Muscle of back (tissue), 11 donors: ENCODE results near the gene CFAP92. TPM values are rescaled to one million over a fixed set of nuclear protein-coding genes. Genes with fewer than 3 reads are reported as not detected.
"Not testable (repeated sequence)": the region's sequence is repeated elsewhere in the genome, so short reads cannot be mapped to it uniquely, and the experiment has no call there.

Experiments used
- DNase-seq, 3 donors: peaks; one replicate each; pipeline versions ENCODE4 v3.0.0 to v3.0.0-alpha.2; 2013
- polyA plus RNA-seq, 10 donors: library from polyadenylated mRNA; unstranded; fragments of 120-200 nt; gene quantifications; one replicate each; pipeline ENCODE4 v1.2.1, GENCODE V29; 2013; ENCODE audit not compliant: insufficient read length in 10 of 10

The CFAP92 gene
- polyA plus RNA-seq, 10 donors, result 0.42 to 1.5 (median 0.85) TPM

- no peak for DNase-seq
These were observed 91.5 kb downstream of the CFAP92 start for GRCh38 chr3:128902426-128902825.

- DNase-seq, result no peak
These were observed 97.8 kb downstream of the CFAP92 start for GRCh38 chr3:128895843-128896697.

GRCh38 chr3:128889139-128889894 lies 104.6 kb downstream of the CFAP92 start:
- no peak for DNase-seq

- DNase-seq, result no peak
These were observed 108.9 kb downstream of the CFAP92 start for GRCh38 chr3:128884992-128885391.

- DNase-seq, result no peak
These were observed 111.2 kb downstream of the CFAP92 start for GRCh38 chr3:128882719-128883118.

GRCh38 chr3:128881576-128881975 lies 112.3 kb downstream of the CFAP92 start:
- no peak for DNase-seq

- not testable (repeated sequence) for DNase-seq
These were observed 113.4 kb downstream of the CFAP92 start for GRCh38 chr3:128880455-128880854.

- DNase-seq, result no peak
These were observed 113.9 kb downstream of the CFAP92 start for GRCh38 chr3:128879991-128880390.

- peak; percentile 97 to 99 (median 98) for DNase-seq
These were observed 114.5 kb downstream of the CFAP92 start, which contains the start of gene ACAD9 for GRCh38 chr3:128879125-128879969. TSS of gene ACAD9 (plus strand) at chr3:128879620. CDS start at chr3:128879692, 72 bp downstream.

GRCh38 chr3:128878556-128879124 lies 115.2 kb downstream of the CFAP92 start:
- peak in 1 of 3 donors; percentile 46 for DNase-seq

GRCh38 chr3:128878011-128878457 lies 115.8 kb downstream of the CFAP92 start:
- DNase-seq, result no peak

GRCh38 chr3:128875556-128876120 lies 118.2 kb downstream of the CFAP92 start:
- DNase-seq, result peak in 1 of 3 donors; percentile 16

- DNase-seq, result no peak
These were observed 119.2 kb downstream of the CFAP92 start for GRCh38 chr3:128874481-128875180.

GRCh38 chr3:128873244-128874022 lies 120.4 kb downstream of the CFAP92 start:
- DNase-seq, result no peak

- DNase-seq, result no peak
These were observed 121.1 kb downstream of the CFAP92 start for GRCh38 chr3:128872744-128873143.

- no peak for DNase-seq
These were observed 121.6 kb downstream of the CFAP92 start for GRCh38 chr3:128872282-128872681.

GRCh38 chr3:128870347-128870746 lies 123.5 kb downstream of the CFAP92 start:
- no peak for DNase-seq

- DNase-seq, result no peak
These were observed 126.4 kb downstream of the CFAP92 start for GRCh38 chr3:128867200-128868125.
